HepG2 (cell line): ENCODE results near the gene SERTAD2. TPM values are rescaled to one million over a fixed set of nuclear protein-coding genes. Genes with fewer than 3 reads are reported as not detected.

Experiments
- ARNTL ChIP-seq: sonication (generic); formaldehyde crosslinking; IDR thresholded peaks from 2 replicates; pipeline ENCODE4 v1.4.0; 2020; ENCODE audit warnings: mild to moderate bottlenecking, missing genetic modification reagents
- CAMTA2 ChIP-seq: sonication (generic); formaldehyde crosslinking; IDR thresholded peaks from 2 replicates; pipeline ENCODE4 v1.4.0; 2020; ENCODE audit warnings: mild to moderate bottlenecking, missing genetic modification reagents, borderline replicate concordance
- DMAP1 ChIP-seq: IDR thresholded peaks from 2 replicates; pipeline ENCODE4 v1.6.1; 2016
- KLF9 ChIP-seq: IDR thresholded peaks from 2 replicates; pipeline ENCODE4 v1.6.1; 2016; ENCODE audit warnings: low read depth
- MAF1 ChIP-seq: sonication (generic); formaldehyde crosslinking; IDR thresholded peaks from 2 replicates; pipeline ENCODE4 v1.5.0; 2020; ENCODE audit warnings: missing genetic modification reagents, borderline replicate concordance
- MIER2 ChIP-seq: IDR thresholded peaks from 2 replicates; pipeline ENCODE4 v1.6.1; 2016; ENCODE audit warnings: missing biosample characterization, missing genetic modification reagents
- NCOR1 ChIP-seq: fragments of 200-600 bp; sonication (generic); IDR thresholded peaks from 2 replicates; pipeline ENCODE4 v1.7.0; 2017; ENCODE audit warnings: antibody characterized with exemption, low read length, borderline replicate concordance
- NR2C2 ChIP-seq: sonication (generic); formaldehyde crosslinking; IDR thresholded peaks from 2 replicates; pipeline ENCODE4 v1.4.0; 2020; ENCODE audit warnings: missing genetic modification reagents, mild to moderate bottlenecking, moderate library complexity, borderline replicate concordance
- PRPF4 ChIP-seq: fragments of 200-400 bp; formaldehyde crosslinking; IDR thresholded peaks from 2 replicates; pipeline ENCODE4 v1.6.1; 2016; ENCODE audit warnings: low read length, low read depth; ENCODE audit not compliant: poor library complexity, severe bottlenecking
- SALL2 ChIP-seq: sonication (generic); formaldehyde crosslinking; IDR thresholded peaks from 2 replicates; pipeline ENCODE4 v1.8.1; 2023; ENCODE audit warnings: mild to moderate bottlenecking, missing genetic modification reagents, inconsistent platforms
- SKI ChIP-seq: fragments of 450-650 bp; IDR thresholded peaks from one replicate; pipeline ENCODE4 v1.6.1; 2018; ENCODE audit warnings: mild to moderate bottlenecking; ENCODE audit not compliant: partially characterized antibody
- SMYD3 ChIP-seq: sonication (generic); formaldehyde crosslinking; IDR thresholded peaks from 2 replicates; pipeline ENCODE4 v1.8.1; 2023; ENCODE audit warnings: mild to moderate bottlenecking, missing genetic modification reagents
- ZBTB44 ChIP-seq: sonication (generic); formaldehyde crosslinking; IDR thresholded peaks from 2 replicates; pipeline ENCODE4 v1.4.0; 2020; ENCODE audit warnings: missing genetic modification reagents
- ZNF180 ChIP-seq: sonication (generic); formaldehyde crosslinking; IDR thresholded peaks from 2 replicates; pipeline ENCODE4 v1.4.0; 2020; ENCODE audit warnings: low read depth, missing genetic modification reagents, borderline replicate concordance
- ZNF281 ChIP-seq: sonication (generic); formaldehyde crosslinking; IDR thresholded peaks from 2 replicates; pipeline ENCODE4 v1.4.0; 2020; ENCODE audit warnings: missing genetic modification reagents, borderline replicate concordance
- ZNF407 ChIP-seq: sonication (generic); formaldehyde crosslinking; IDR thresholded peaks from one replicate; pipeline ENCODE4 v1.5.1; 2020; ENCODE audit warnings: mild to moderate bottlenecking, missing genetic modification reagents; ENCODE audit errors: not compliant biosample characterization
- polyA plus RNA-seq, 8 experiments: library from polyadenylated mRNA; depleted of rRNA in 3 of 8; stranded (reverse) in 7 of 8; unstranded in 1 of 8; fragments of >200 nt; fragmentation: Illumina TruSeq in 4 of 8; extraction: Trizol in 4 of 8; gene quantifications; 2 replicates each; pipeline versions ENCODE4 v1.2.1 to v1.2.3, GENCODE V29; 2011 to 2016; ENCODE audit warnings: low read depth in 4 of 8, missing spikeins in 1 of 8, mixed read lengths in 1 of 8; ENCODE audit not compliant: insufficient read depth in 1 of 8
- total RNA-seq, 5 experiments: library from RNA; depleted of rRNA; stranded (reverse); fragments of >200 nt; fragmentation: Illumina TruSeq; extraction: Trizol; gene quantifications; 2 replicates each; pipeline ENCODE4 v1.2.3, GENCODE V29; 2016; ENCODE audit warnings: low read depth in 1 of 5

SERTAD2 gene
- total and polyA plus RNA-seq, 2 of the 13 experiments (the other 11 are each of a cell fraction or from before 2014, with no cell fraction given) = 6.7 to 22.6 TPM

- TF ChIP-seq ZNF407 (CRISPR knock-in tag) = no peak
- TF ChIP-seq SKI = no peak
- TF ChIP-seq CAMTA2 (CRISPR knock-in tag) = no peak
- TF ChIP-seq MIER2 (CRISPR knock-in tag) = no peak
- TF ChIP-seq KLF9 (CRISPR knock-in tag) = no peak
- TF ChIP-seq SMYD3 = no peak
- no peak for TF ChIP-seq PRPF4
- no peak for TF ChIP-seq DMAP1 (CRISPR knock-in tag)
- TF ChIP-seq ZNF281 (CRISPR knock-in tag) = no peak
- TF ChIP-seq SALL2 = no peak
- no peak for TF ChIP-seq NCOR1
- TF ChIP-seq MAF1 = no peak
- TF ChIP-seq NR2C2 (CRISPR knock-in tag) = no peak
- TF ChIP-seq ARNTL (CRISPR knock-in tag) = no peak
- no peak for TF ChIP-seq ZBTB44 (CRISPR knock-in tag)
- TF ChIP-seq ZNF180 = no peak
These were observed 7.5 kb downstream of the SERTAD2 start (continued) for GRCh38 chr2:64646007-64646880.
